ENCODE measurements around the gene AZGP1. TPM values are rescaled to one million over a fixed set of nuclear protein-coding genes. Genes with fewer than 3 reads are reported as not detected.
A peak's percentile ranks its signal among the peaks of the same experiment; 100 is the strongest.
"Not testable (repeated sequence)": the region's sequence is repeated elsewhere in the genome, so short reads cannot be mapped to it uniquely, and the experiment has no call there.

The AZGP1 gene
- total RNA-seq, 1 donor from 2014 or later, result 1.6 TPM

- FAIRE-seq (no peak), DNase-seq (ENCODE audit: low read depth) (peak; percentile 82)
- Histone ChIP-seq H3K36me3 (ENCODE audit: control insufficient read depth, insufficient read depth, low read length) (no peaks in the 10 kb centered on the region), H3K4me3 (ENCODE audit: low read depth, low read length) (no peak overlapping the region), H3K27me3 (ENCODE audit: control insufficient read depth, insufficient read depth, low read length) (no peaks in the 10 kb centered on the region)
- TF ChIP-seq CTCF (IDR thresholded peaks at IDR 0.05; ENCODE audit: insufficient read depth, low read length, severe bottlenecking), result no peak
These were observed 37.5 kb upstream of the AZGP1 start for GRCh38 chr7:100013328-100013676.

GRCh38 chr7:100012385-100013327 lies 36.8 kb upstream of the AZGP1 start:
- DNase-seq (ENCODE audit: low read depth), result peak; percentile 69
- not testable (repeated sequence) for H3K4me3 ChIP-seq (ENCODE audit: low read depth, low read length); FAIRE-seq; H3K36me3 ChIP-seq (ENCODE audit: control insufficient read depth, insufficient read depth, low read length); H3K27me3 ChIP-seq (ENCODE audit: control insufficient read depth, insufficient read depth, low read length)

GRCh38 chr7:100011516-100011915 lies 35.7 kb upstream of the AZGP1 start:
- FAIRE-seq (no peak), DNase-seq (ENCODE audit: low read depth) (no peak)
- Histone ChIP-seq H3K36me3 (ENCODE audit: control insufficient read depth, insufficient read depth, low read length) (no peaks in the 10 kb centered on the region), H3K27me3 (ENCODE audit: control insufficient read depth, insufficient read depth, low read length) (no peaks in the 10 kb centered on the region), H3K4me3 (ENCODE audit: low read depth, low read length) (no peak overlapping the region)
- TF ChIP-seq CTCF (IDR thresholded peaks at IDR 0.05; ENCODE audit: insufficient read depth, low read length, severe bottlenecking), result no peak

GRCh38 chr7:100010901-100011300 lies 35.1 kb upstream of the AZGP1 start:
- DNase-seq (ENCODE audit: low read depth), result no peak
- no peak overlapping the region for H3K4me3 ChIP-seq (ENCODE audit: low read depth, low read length)
- H3K36me3 ChIP-seq (ENCODE audit: control insufficient read depth, insufficient read depth, low read length), result no peaks in the 10 kb centered on the region
- no peak for TF ChIP-seq CTCF (IDR thresholded peaks at IDR 0.05; ENCODE audit: insufficient read depth, low read length, severe bottlenecking)
- no peak for FAIRE-seq
- no peaks in the 10 kb centered on the region for H3K27me3 ChIP-seq (ENCODE audit: control insufficient read depth, insufficient read depth, low read length)

GRCh38 chr7:100009952-100010351 lies 34.1 kb upstream of the AZGP1 start:
- H3K4me3 ChIP-seq (ENCODE audit: low read depth, low read length); H3K27me3 ChIP-seq (ENCODE audit: control insufficient read depth, insufficient read depth, low read length); H3K36me3 ChIP-seq (ENCODE audit: control insufficient read depth, insufficient read depth, low read length); DNase-seq (ENCODE audit: low read depth); FAIRE-seq: not testable (repeated sequence)

GRCh38 chr7:100008525-100008924 lies 32.7 kb upstream of the AZGP1 start:
- H3K27me3 ChIP-seq (ENCODE audit: control insufficient read depth, insufficient read depth, low read length), result peaks cover 2% of the 10 kb centered on the region
- no peaks in the 10 kb centered on the region for H3K36me3 ChIP-seq (ENCODE audit: control insufficient read depth, insufficient read depth, low read length)
- FAIRE-seq (no peak), DNase-seq (ENCODE audit: low read depth) (peak; percentile 29)
- H3K4me3 ChIP-seq (ENCODE audit: low read depth, low read length), result no peak overlapping the region
- TF ChIP-seq CTCF (IDR thresholded peaks at IDR 0.05; ENCODE audit: insufficient read depth, low read length, severe bottlenecking), result no peak

- no peaks in the 10 kb centered on the region for H3K36me3 ChIP-seq (ENCODE audit: control insufficient read depth, insufficient read depth, low read length)
- FAIRE-seq, result no peak
- H3K27me3 ChIP-seq (ENCODE audit: control insufficient read depth, insufficient read depth, low read length), result peaks cover 2% of the 10 kb centered on the region
- H3K4me3 ChIP-seq (ENCODE audit: low read depth, low read length), result no peak overlapping the region
- DNase-seq (ENCODE audit: low read depth), result no peak
- TF ChIP-seq CTCF (IDR thresholded peaks at IDR 0.05; ENCODE audit: insufficient read depth, low read length, severe bottlenecking), result no peak
These were observed 32.1 kb upstream of the AZGP1 start for GRCh38 chr7:100007887-100008286.

Measured in bronchial epithelial cell (primary cell).